Keratinocyte (primary cell): ENCODE results near the gene LAPTM5. TPM values are rescaled to one million over a fixed set of nuclear protein-coding genes. Genes with fewer than 3 reads are reported as not detected.

Experiments used
- DNase-seq: peaks from one replicate; pipeline ENCODE4 v3.0.0-alpha.2; 2011; ENCODE audit warnings: low read depth, missing footprints, low spot score
- FAIRE-seq: peaks from 2 replicates; lab custom pipeline; 2011; peaks lifted over from hg19 to GRCh38; lab: Jason Lieb, UNC
- H2AFZ ChIP-seq: 2 replicates; pipeline ENCODE4 v1.6.0; 2012; ENCODE audit warnings: low read length, control low read depth, inconsistent platforms; ENCODE audit not compliant: control insufficient read depth
- H3K27ac ChIP-seq: 2 replicates; pipeline ENCODE4 v1.5.1; 2011; ENCODE audit warnings: low read length; ENCODE audit not compliant: control insufficient read depth, insufficient read depth
- H3K27me3 ChIP-seq: 3 replicates; pipeline ENCODE4 v1.6.0; 2011; ENCODE audit warnings: low read length; ENCODE audit not compliant: control insufficient read depth, insufficient read depth; ENCODE audit errors: extremely low read depth
- H3K36me3 ChIP-seq, 2 experiments: 2 replicates in 1 of 2; 3 replicates in 1 of 2; pipeline ENCODE4 v1.5.1; 2011; ENCODE audit warnings: low read length in 2 of 2, mild to moderate bottlenecking in 1 of 2; ENCODE audit not compliant: control insufficient read depth in 2 of 2, insufficient read depth in 2 of 2; ENCODE audit errors: extremely low read depth in 1 of 2
- H3K4me1 ChIP-seq: 3 replicates; pipeline ENCODE4 v1.5.1; 2011; ENCODE audit warnings: low read length; ENCODE audit not compliant: control insufficient read depth, insufficient read depth; ENCODE audit errors: extremely low read depth
- H3K4me2 ChIP-seq: 3 replicates; pipeline ENCODE4 v1.6.0; 2011; ENCODE audit warnings: low read depth, low read length; ENCODE audit not compliant: control insufficient read depth, insufficient read depth; ENCODE audit errors: extremely low read depth
- H3K4me3 ChIP-seq, 3 experiments: fragments of 200-600 bp in 1 of 3; sonication (generic) in 1 of 3; 2 replicates in 2 of 3; 3 replicates in 1 of 3; pipeline ENCODE4 v1.5.1; 2011 to 2016; ENCODE audit warnings: low read length in 3 of 3, mild to moderate bottlenecking in 3 of 3, control low read depth in 2 of 3, inconsistent platforms in 1 of 3, low read depth in 1 of 3, mixed read lengths in 1 of 3, mixed run types in 1 of 3, moderate library complexity in 1 of 3; ENCODE audit not compliant: control insufficient read depth in 2 of 3, insufficient read depth in 2 of 3; ENCODE audit errors: extremely low read depth in 1 of 3
- H3K79me2 ChIP-seq: 2 replicates; pipeline ENCODE4 v1.6.0; 2012; ENCODE audit warnings: low read length; ENCODE audit not compliant: control insufficient read depth, insufficient read depth
- H3K9ac ChIP-seq: 3 replicates; pipeline ENCODE4 v1.6.0; 2011; ENCODE audit warnings: low read length; ENCODE audit not compliant: control insufficient read depth, insufficient read depth; ENCODE audit errors: extremely low read depth
- H3K9me1 ChIP-seq: 3 replicates; pipeline ENCODE4 v1.6.0; 2011; ENCODE audit warnings: low read length; ENCODE audit not compliant: control insufficient read depth, insufficient read depth; ENCODE audit errors: extremely low read depth
- H3K9me3 ChIP-seq: 2 replicates; pipeline ENCODE4 v1.5.1; 2012; ENCODE audit warnings: low read depth, low read length; ENCODE audit not compliant: control insufficient read depth
- H4K20me1 ChIP-seq: 3 replicates; pipeline ENCODE4 v1.6.0; 2011; ENCODE audit warnings: low read length; ENCODE audit not compliant: control insufficient read depth, insufficient read depth; ENCODE audit errors: extremely low read depth
- EZH2 ChIP-seq: IDR thresholded peaks from one replicate; pipeline ENCODE4 v1.6.1; 2012; ENCODE audit warnings: inconsistent platforms, mild to moderate bottlenecking, low read length, moderate library complexity
- dilution Hi-C: fragments of 300-500 bp; cut with MboI; formaldehyde crosslinking; loops from one replicate; pipeline ENCODE4 v1.7.0; 2020; ENCODE audit warnings: low sequenced_read_pairs; ENCODE audit not compliant: extremely low pct_ligation_motif_present
- polyA plus RNA-seq, 5 experiments: library from polyadenylated mRNA; depleted of rRNA in 3 of 5; stranded (reverse) in 3 of 5; stranded (forward) in 1 of 5; unstranded in 1 of 5; fragments of >200 nt; gene quantifications; 1 replicate in 1 of 5; 2 replicates in 3 of 5; 3 replicates in 1 of 5; pipeline versions ENCODE4 v1.2.1 to v1.2.3, GENCODE V29; 2011 to 2012; ENCODE audit warnings: missing spikeins in 2 of 5, low read depth in 1 of 5, low replicate concordance in 1 of 5
- TF ChIP-seq, protein P1 (sequence below), 3 experiments: IDR thresholded peaks in 1 of 3; conservative IDR thresholded peaks in 1 of 3; optimal IDR thresholded peaks in 1 of 3; 2 replicates in 2 of 3; 3 replicates in 1 of 3; pipeline versions ENCODE3 to v1.5.1; 2011; ENCODE audit warnings: low read length in 3 of 3, mild to moderate bottlenecking in 3 of 3, moderate library complexity in 2 of 3, control low read depth in 1 of 3, inconsistent platforms in 1 of 3; ENCODE audit not compliant: insufficient read depth in 2 of 3; ENCODE audit errors: extremely low read depth in 1 of 3

Gene LAPTM5
- polyA plus RNA-seq, 1 donor (not counting 4 experiments of a cell fraction or from before 2014, with no cell fraction given) = 0.18 TPM

DNA sequence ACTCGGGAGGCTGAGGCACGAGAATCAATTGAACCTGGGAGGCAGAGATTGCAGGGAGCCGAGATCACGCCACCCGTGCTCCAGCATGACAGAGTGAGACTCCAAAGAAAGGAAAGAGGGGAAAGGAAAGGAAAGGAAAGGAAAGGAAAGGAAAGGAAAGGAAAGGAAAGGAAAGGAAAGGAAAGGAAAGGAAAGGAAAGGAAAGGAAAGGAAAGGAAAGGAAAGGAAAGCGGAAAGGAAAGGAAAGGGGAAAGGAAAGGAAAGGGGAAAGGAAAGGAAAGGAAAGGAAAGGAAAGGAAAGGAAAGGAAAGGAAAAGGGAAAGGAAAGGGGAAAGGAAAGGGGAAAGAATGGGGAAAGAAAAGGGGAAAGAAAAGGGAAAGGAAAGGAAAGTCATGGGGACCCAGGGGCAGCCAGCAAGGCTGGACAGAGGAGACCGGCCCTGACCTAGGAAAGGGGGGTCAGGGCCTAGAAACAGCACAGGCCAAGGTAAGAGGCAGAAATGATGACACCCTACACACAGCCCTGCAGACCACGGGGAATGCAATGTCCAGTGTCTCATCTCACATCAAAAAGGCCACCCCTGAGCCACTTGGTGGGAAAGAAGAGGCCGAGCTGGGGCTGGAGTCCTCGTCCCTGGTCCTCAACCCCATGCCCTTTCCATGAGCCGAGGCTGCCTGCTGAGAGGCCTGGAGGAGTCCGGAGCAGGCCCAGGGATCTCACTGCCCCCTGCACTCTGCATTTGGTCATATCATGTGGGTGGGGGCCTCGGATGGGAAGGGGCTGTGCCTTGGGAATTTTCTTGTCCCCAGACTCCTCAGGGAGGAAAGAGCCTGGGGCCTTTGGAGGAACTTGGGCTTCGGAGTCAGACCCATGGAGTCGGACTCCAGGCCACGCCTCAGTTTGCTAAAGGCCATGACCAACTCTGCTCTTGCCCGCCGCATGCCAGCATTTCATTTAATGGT lies 18.8 kb upstream of the LAPTM5 start:
- Histone ChIP-seq H3K9me3 (no peaks in the 10 kb centered on the region), H3K27ac (no peak overlapping the region), H3K79me2 (no peaks in the 10 kb centered on the region), H3K4me3 (no peak overlapping the region), H2AFZ (no peak overlapping the region), H3K4me1 (peaks cover 9% of the 10 kb centered on the region), H3K9me1 (no peaks in the 10 kb centered on the region), H3K9ac (no peak overlapping the region), H3K4me2 (no peak overlapping the region), H3K36me3 (no peaks in the 10 kb centered on the region), H3K27me3 (peaks cover 15% of the 10 kb centered on the region), H4K20me1 (no peaks in the 10 kb centered on the region)
- dilution Hi-C loops = no loop called here
- FAIRE-seq (no peak), DNase-seq (no peak)
- TF ChIP-seq, protein P1, sequence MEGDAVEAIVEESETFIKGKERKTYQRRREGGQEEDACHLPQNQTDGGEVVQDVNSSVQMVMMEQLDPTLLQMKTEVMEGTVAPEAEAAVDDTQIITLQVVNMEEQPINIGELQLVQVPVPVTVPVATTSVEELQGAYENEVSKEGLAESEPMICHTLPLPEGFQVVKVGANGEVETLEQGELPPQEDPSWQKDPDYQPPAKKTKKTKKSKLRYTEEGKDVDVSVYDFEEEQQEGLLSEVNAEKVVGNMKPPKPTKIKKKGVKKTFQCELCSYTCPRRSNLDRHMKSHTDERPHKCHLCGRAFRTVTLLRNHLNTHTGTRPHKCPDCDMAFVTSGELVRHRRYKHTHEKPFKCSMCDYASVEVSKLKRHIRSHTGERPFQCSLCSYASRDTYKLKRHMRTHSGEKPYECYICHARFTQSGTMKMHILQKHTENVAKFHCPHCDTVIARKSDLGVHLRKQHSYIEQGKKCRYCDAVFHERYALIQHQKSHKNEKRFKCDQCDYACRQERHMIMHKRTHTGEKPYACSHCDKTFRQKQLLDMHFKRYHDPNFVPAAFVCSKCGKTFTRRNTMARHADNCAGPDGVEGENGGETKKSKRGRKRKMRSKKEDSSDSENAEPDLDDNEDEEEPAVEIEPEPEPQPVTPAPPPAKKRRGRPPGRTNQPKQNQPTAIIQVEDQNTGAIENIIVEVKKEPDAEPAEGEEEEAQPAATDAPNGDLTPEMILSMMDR (optimal IDR thresholded peaks at IDR 0.05 in 1 of 3, IDR thresholded peaks at IDR 0.05 in 1 of 3, conservative IDR thresholded peaks at IDR 0.05 in 1 of 3; ENCODE audit: extremely low read depth in 1 of 3, insufficient read depth in 2 of 3, low read length in 3 of 3) = no peak
- no peak for TF ChIP-seq EZH2

DNA sequence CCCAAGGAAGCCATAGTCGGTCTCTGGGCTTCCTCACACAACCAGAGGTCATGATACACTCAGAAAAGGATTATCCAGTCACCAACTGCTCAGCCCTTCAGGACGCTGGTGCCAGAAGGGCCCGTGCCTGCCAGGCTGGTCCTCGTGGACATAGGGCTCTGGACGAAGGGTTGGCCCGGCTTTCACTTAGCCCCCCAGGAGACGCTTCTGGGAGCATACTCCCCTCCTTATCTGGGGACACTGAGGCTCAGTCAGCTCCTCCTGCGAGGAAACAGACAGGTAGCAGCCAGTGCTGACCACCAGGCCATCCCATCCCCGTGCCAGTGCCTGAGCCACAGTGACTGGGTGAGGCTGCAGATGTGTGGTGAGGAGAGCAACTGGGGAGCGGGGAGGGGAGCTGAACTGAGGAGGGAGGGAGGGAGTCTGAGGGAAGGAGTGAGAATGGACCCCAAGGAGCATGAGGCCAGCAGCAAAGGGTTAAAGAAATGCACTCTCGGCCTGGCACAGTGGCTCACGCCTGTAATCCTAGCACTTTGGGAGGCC lies 17.9 kb upstream of the LAPTM5 start:
- no peak for DNase-seq
- Histone ChIP-seq H3K4me1 (peaks cover 9% of the 10 kb centered on the region), H3K4me2 (no peak overlapping the region)

More for the DNA sequence above, 17.9 kb upstream of the LAPTM5 start:
- no peaks in the 10 kb centered on the region for H4K20me1 ChIP-seq
- FAIRE-seq = no peak
- H3K27ac ChIP-seq = no peak overlapping the region
- H3K9me3 ChIP-seq = no peaks in the 10 kb centered on the region
- no peak overlapping the region for H2AFZ ChIP-seq
- H3K36me3 ChIP-seq = no peaks in the 10 kb centered on the region
- no peaks in the 10 kb centered on the region for H3K79me2 ChIP-seq
- dilution Hi-C loops = no loop called here
- TF ChIP-seq, protein P1 (optimal IDR thresholded peaks at IDR 0.05 in 1 of 3, IDR thresholded peaks at IDR 0.05 in 1 of 3, conservative IDR thresholded peaks at IDR 0.05 in 1 of 3; ENCODE audit: extremely low read depth in 1 of 3, insufficient read depth in 2 of 3, low read length in 3 of 3) = no peak
- TF ChIP-seq EZH2 = no peak
- no peak overlapping the region for H3K9ac ChIP-seq
- no peaks in the 10 kb centered on the region for H3K9me1 ChIP-seq
- H3K27me3 ChIP-seq = peaks cover 15% of the 10 kb centered on the region
- H3K4me3 ChIP-seq = no peak overlapping the region
